ENCODE results near the gene BCL7B. TPM values are rescaled to one million over a fixed set of nuclear protein-coding genes. Genes with fewer than 3 reads are reported as not detected.

Gene BCL7B
- total RNA-seq, 1 experiment from 2014 or later: 41.0 TPM

GRCh38 chr7:73533742-73534141, 23.7 kb downstream of the BCL7B start:
- TF ChIP-seq EZH2 (IDR thresholded peaks at IDR 0.05; ENCODE audit: low read length, unreplicated experiment): no peak
- TF ChIP-seq EZH2phosphoT487 (IDR thresholded peaks at IDR 0.05; ENCODE audit: borderline replicate concordance, low read length): no peak
- TF ChIP-seq, protein P1, sequence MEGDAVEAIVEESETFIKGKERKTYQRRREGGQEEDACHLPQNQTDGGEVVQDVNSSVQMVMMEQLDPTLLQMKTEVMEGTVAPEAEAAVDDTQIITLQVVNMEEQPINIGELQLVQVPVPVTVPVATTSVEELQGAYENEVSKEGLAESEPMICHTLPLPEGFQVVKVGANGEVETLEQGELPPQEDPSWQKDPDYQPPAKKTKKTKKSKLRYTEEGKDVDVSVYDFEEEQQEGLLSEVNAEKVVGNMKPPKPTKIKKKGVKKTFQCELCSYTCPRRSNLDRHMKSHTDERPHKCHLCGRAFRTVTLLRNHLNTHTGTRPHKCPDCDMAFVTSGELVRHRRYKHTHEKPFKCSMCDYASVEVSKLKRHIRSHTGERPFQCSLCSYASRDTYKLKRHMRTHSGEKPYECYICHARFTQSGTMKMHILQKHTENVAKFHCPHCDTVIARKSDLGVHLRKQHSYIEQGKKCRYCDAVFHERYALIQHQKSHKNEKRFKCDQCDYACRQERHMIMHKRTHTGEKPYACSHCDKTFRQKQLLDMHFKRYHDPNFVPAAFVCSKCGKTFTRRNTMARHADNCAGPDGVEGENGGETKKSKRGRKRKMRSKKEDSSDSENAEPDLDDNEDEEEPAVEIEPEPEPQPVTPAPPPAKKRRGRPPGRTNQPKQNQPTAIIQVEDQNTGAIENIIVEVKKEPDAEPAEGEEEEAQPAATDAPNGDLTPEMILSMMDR (conservative IDR thresholded peaks at IDR 0.05; ENCODE audit: low read depth, low read length): no peak
- Histone ChIP-seq H2AFZ (ENCODE audit: low read length) (no peak overlapping the region), H3K4me3 (ENCODE audit: low read length) (no peak overlapping the region), H3F3A (ENCODE audit: low read length, unreplicated experiment) (no peaks in the 10 kb centered on the region), H3K9me2 (replicated peaks; ENCODE audit: low read length) (no peaks in the 10 kb centered on the region), H3K9me3 (ENCODE audit: low read length) (no peaks in the 10 kb centered on the region), H3K27ac (ENCODE audit: low read length) (no peak overlapping the region), H3K27me3 (ENCODE audit: low read length) (no peaks in the 10 kb centered on the region), H3K9ac (ENCODE audit: low read length) (no peak overlapping the region), H3K4me2 (ENCODE audit: low read length) (no peak overlapping the region), H4K20me1 (ENCODE audit: low read length) (no peaks in the 10 kb centered on the region), H3K4me1 (ENCODE audit: insufficient read depth, low read length) (no peaks in the 10 kb centered on the region), H3K36me3 (ENCODE audit: low read depth, low read length) (peaks cover 7% of the 10 kb centered on the region; the same call in 1 of the 2 replicates), H3K79me2 (ENCODE audit: low read length) (no peaks in the 10 kb centered on the region)
- no TSS peak for BruUV-seq (replicated peaks)
- ATAC-seq (no peak), DNase-seq (no peak)
- POLR2A ChIA-PET (ENCODE audit: unreplicated experiment): no interaction called here
- intact Hi-C loops (cut with micrococcal nuclease): no loop called here
- CTCF ChIA-PET: interaction anchor here (0.6 kb wide), 1 partner anchor 205 kb away, joined by 4 read pairs; the partner anchor contains the start of gene ABHD11

- no TSS peak for BruUV-seq (replicated peaks)
- Histone ChIP-seq H3K27ac (ENCODE audit: low read length) (no peak overlapping the region), H3K4me2 (ENCODE audit: low read length) (no peak overlapping the region), H3K9me2 (replicated peaks; ENCODE audit: low read length) (no peaks in the 10 kb centered on the region), H3K9ac (ENCODE audit: low read length) (no peak overlapping the region), H3K36me3 (ENCODE audit: low read depth, low read length) (peaks cover 4% of the 10 kb centered on the region; the same call in 1 of the 2 replicates), H2AFZ (ENCODE audit: low read length) (no peak overlapping the region), H3K27me3 (ENCODE audit: low read length) (no peaks in the 10 kb centered on the region), H3K4me1 (ENCODE audit: insufficient read depth, low read length) (no peaks in the 10 kb centered on the region), H3K4me3 (ENCODE audit: low read length) (no peak overlapping the region), H4K20me1 (ENCODE audit: low read length) (no peaks in the 10 kb centered on the region), H3K9me3 (ENCODE audit: low read length) (no peaks in the 10 kb centered on the region), H3K79me2 (ENCODE audit: low read length) (no peaks in the 10 kb centered on the region), H3F3A (ENCODE audit: low read length, unreplicated experiment) (no peaks in the 10 kb centered on the region)
- ATAC-seq: no peak
- POLR2A ChIA-PET (ENCODE audit: unreplicated experiment): no interaction called here
- intact Hi-C loops (cut with micrococcal nuclease): no loop called here
- CTCF ChIA-PET: no interaction called here
- no peak for DNase-seq
- no peak for TF ChIP-seq EZH2 (IDR thresholded peaks at IDR 0.05; ENCODE audit: low read length, unreplicated experiment)
- TF ChIP-seq, protein P1 (conservative IDR thresholded peaks at IDR 0.05; ENCODE audit: low read depth, low read length): no peak
- TF ChIP-seq EZH2phosphoT487 (IDR thresholded peaks at IDR 0.05; ENCODE audit: borderline replicate concordance, low read length): no peak
Observed at GRCh38 chr7:73532224-73532623, 25.3 kb downstream of the BCL7B start.

DNA sequence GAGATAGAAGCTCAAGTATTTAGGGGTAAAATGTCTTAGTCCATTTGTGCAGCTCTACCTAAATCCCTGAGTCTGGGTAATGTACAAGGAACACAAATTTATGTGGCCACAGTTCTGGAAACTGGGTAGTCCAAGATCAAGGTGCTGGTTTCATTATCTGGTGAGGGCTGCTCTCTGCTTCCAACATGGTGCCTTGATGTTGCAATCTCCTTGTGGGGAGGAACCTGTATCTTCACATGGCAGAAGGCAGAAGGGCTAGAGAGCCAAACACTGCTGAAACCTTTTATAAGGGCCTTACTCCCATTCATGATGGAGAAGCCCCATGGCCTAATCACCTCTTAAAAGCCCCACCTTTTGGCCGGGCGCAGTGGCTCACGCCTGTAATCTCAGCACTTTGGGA, 26.7 kb downstream of the BCL7B start:
- no peaks in the 10 kb centered on the region for H3K9me2 ChIP-seq (replicated peaks; ENCODE audit: low read length)
- H3K4me2 ChIP-seq (ENCODE audit: low read length): no peak overlapping the region
- no peaks in the 10 kb centered on the region for H4K20me1 ChIP-seq (ENCODE audit: low read length)
- no peaks in the 10 kb centered on the region for H3K79me2 ChIP-seq (ENCODE audit: low read length)
- H3K27me3 ChIP-seq (ENCODE audit: low read length): no peaks in the 10 kb centered on the region
- H3F3A ChIP-seq (ENCODE audit: low read length, unreplicated experiment): no peaks in the 10 kb centered on the region
- CTCF ChIA-PET: no interaction called here
- no peak overlapping the region for H3K9ac ChIP-seq (ENCODE audit: low read length)
- no peaks in the 10 kb centered on the region for H3K9me3 ChIP-seq (ENCODE audit: low read length)
- no peaks in the 10 kb centered on the region for H3K4me1 ChIP-seq (ENCODE audit: insufficient read depth, low read length)
- POLR2A ChIA-PET (ENCODE audit: unreplicated experiment): no interaction called here
- intact Hi-C loops (cut with micrococcal nuclease): no loop called here
- H2AFZ ChIP-seq (ENCODE audit: low read length): no peak overlapping the region
- H3K27ac ChIP-seq (ENCODE audit: low read length): no peak overlapping the region
- DNase-seq (no peak), ATAC-seq (no peak)
- no peak overlapping the region for H3K4me3 ChIP-seq (ENCODE audit: low read length)
- TF ChIP-seq, protein P1 (conservative IDR thresholded peaks at IDR 0.05; ENCODE audit: low read depth, low read length): no peak
- TF ChIP-seq EZH2phosphoT487 (IDR thresholded peaks at IDR 0.05; ENCODE audit: borderline replicate concordance, low read length) (no peak), EZH2 (IDR thresholded peaks at IDR 0.05; ENCODE audit: low read length, unreplicated experiment) (no peak)
- BruUV-seq (replicated peaks): no TSS peak
- H3K36me3 ChIP-seq (ENCODE audit: low read depth, low read length): no peaks in the 10 kb centered on the region

All from PC-3 (cell line).